Keratinocyte (primary cell): ENCODE measurements around the gene ROR2. TPM values are rescaled to one million over a fixed set of nuclear protein-coding genes. Genes with fewer than 3 reads are reported as not detected.

Source experiments
- DNase-seq: peaks from one replicate; pipeline ENCODE4 v3.0.0-alpha.2; 2011; ENCODE audit warnings: low read depth, missing footprints, low spot score
- FAIRE-seq: peaks from 2 replicates; lab custom pipeline; 2011; peaks lifted over from hg19 to GRCh38; lab: Jason Lieb, UNC
- H2AFZ ChIP-seq: 2 replicates; pipeline ENCODE4 v1.6.0; 2012; ENCODE audit warnings: low read length, control low read depth, inconsistent platforms; ENCODE audit not compliant: control insufficient read depth
- H3K27ac ChIP-seq: 2 replicates; pipeline ENCODE4 v1.5.1; 2011; ENCODE audit warnings: low read length; ENCODE audit not compliant: control insufficient read depth, insufficient read depth
- H3K27me3 ChIP-seq: 3 replicates; pipeline ENCODE4 v1.6.0; 2011; ENCODE audit warnings: low read length; ENCODE audit not compliant: control insufficient read depth, insufficient read depth; ENCODE audit errors: extremely low read depth
- H3K36me3 ChIP-seq, 2 experiments: 2 replicates in 1 of 2; 3 replicates in 1 of 2; pipeline ENCODE4 v1.5.1; 2011; ENCODE audit warnings: low read length in 2 of 2, mild to moderate bottlenecking in 1 of 2; ENCODE audit not compliant: control insufficient read depth in 2 of 2, insufficient read depth in 2 of 2; ENCODE audit errors: extremely low read depth in 1 of 2
- H3K4me1 ChIP-seq: 3 replicates; pipeline ENCODE4 v1.5.1; 2011; ENCODE audit warnings: low read length; ENCODE audit not compliant: control insufficient read depth, insufficient read depth; ENCODE audit errors: extremely low read depth
- H3K4me2 ChIP-seq: 3 replicates; pipeline ENCODE4 v1.6.0; 2011; ENCODE audit warnings: low read depth, low read length; ENCODE audit not compliant: control insufficient read depth, insufficient read depth; ENCODE audit errors: extremely low read depth
- H3K4me3 ChIP-seq, 3 experiments: fragments of 200-600 bp in 1 of 3; sonication (generic) in 1 of 3; 2 replicates in 2 of 3; 3 replicates in 1 of 3; pipeline ENCODE4 v1.5.1; 2011 to 2016; ENCODE audit warnings: low read length in 3 of 3, mild to moderate bottlenecking in 3 of 3, control low read depth in 2 of 3, inconsistent platforms in 1 of 3, low read depth in 1 of 3, mixed read lengths in 1 of 3, mixed run types in 1 of 3, moderate library complexity in 1 of 3; ENCODE audit not compliant: control insufficient read depth in 2 of 3, insufficient read depth in 2 of 3; ENCODE audit errors: extremely low read depth in 1 of 3
- H3K79me2 ChIP-seq: 2 replicates; pipeline ENCODE4 v1.6.0; 2012; ENCODE audit warnings: low read length; ENCODE audit not compliant: control insufficient read depth, insufficient read depth
- H3K9ac ChIP-seq: 3 replicates; pipeline ENCODE4 v1.6.0; 2011; ENCODE audit warnings: low read length; ENCODE audit not compliant: control insufficient read depth, insufficient read depth; ENCODE audit errors: extremely low read depth
- H3K9me1 ChIP-seq: 3 replicates; pipeline ENCODE4 v1.6.0; 2011; ENCODE audit warnings: low read length; ENCODE audit not compliant: control insufficient read depth, insufficient read depth; ENCODE audit errors: extremely low read depth
- H3K9me3 ChIP-seq: 2 replicates; pipeline ENCODE4 v1.5.1; 2012; ENCODE audit warnings: low read depth, low read length; ENCODE audit not compliant: control insufficient read depth
- H4K20me1 ChIP-seq: 3 replicates; pipeline ENCODE4 v1.6.0; 2011; ENCODE audit warnings: low read length; ENCODE audit not compliant: control insufficient read depth, insufficient read depth; ENCODE audit errors: extremely low read depth
- EZH2 ChIP-seq: IDR thresholded peaks from one replicate; pipeline ENCODE4 v1.6.1; 2012; ENCODE audit warnings: inconsistent platforms, mild to moderate bottlenecking, low read length, moderate library complexity
- dilution Hi-C: fragments of 300-500 bp; cut with MboI; formaldehyde crosslinking; loops from one replicate; pipeline ENCODE4 v1.7.0; 2020; ENCODE audit warnings: low sequenced_read_pairs; ENCODE audit not compliant: extremely low pct_ligation_motif_present
- polyA plus RNA-seq, 5 experiments: library from polyadenylated mRNA; depleted of rRNA in 3 of 5; stranded (reverse) in 3 of 5; stranded (forward) in 1 of 5; unstranded in 1 of 5; fragments of >200 nt; gene quantifications; 1 replicate in 1 of 5; 2 replicates in 3 of 5; 3 replicates in 1 of 5; pipeline versions ENCODE4 v1.2.1 to v1.2.3, GENCODE V29; 2011 to 2012; ENCODE audit warnings: missing spikeins in 2 of 5, low read depth in 1 of 5, low replicate concordance in 1 of 5
- TF ChIP-seq, protein P1 (sequence below), 3 experiments: IDR thresholded peaks in 1 of 3; conservative IDR thresholded peaks in 1 of 3; optimal IDR thresholded peaks in 1 of 3; 2 replicates in 2 of 3; 3 replicates in 1 of 3; pipeline versions ENCODE3 to v1.5.1; 2011; ENCODE audit warnings: low read length in 3 of 3, mild to moderate bottlenecking in 3 of 3, moderate library complexity in 2 of 3, control low read depth in 1 of 3, inconsistent platforms in 1 of 3; ENCODE audit not compliant: insufficient read depth in 2 of 3; ENCODE audit errors: extremely low read depth in 1 of 3

ROR2 gene
- polyA plus RNA-seq, 1 donor (not counting 4 experiments of a cell fraction or from before 2014, with no cell fraction given) = 0.22 TPM

DNA sequence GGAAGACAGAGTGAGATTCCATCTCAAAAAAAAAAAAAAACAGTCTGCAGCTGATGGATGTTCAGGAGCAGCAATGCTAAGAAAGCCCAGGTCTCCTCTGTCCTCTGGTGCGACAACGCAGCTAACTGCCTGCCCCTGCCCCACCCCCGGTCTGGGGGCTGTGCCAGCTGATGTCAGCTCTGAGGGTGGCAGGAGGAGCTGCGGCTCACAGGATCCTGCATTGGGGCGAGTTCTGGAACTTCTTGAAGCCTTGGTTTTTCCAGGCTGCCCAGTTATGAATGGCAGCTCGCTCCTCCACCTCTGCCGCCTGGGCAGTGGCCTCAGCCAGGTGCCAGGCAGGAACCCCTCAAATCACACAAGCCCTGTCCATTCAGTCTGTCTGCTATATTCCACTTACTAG is 113.5 kb downstream of the ROR2 start:
- Histone ChIP-seq H3K4me2 (no peak overlapping the region), H3K36me3 (no peaks in the 10 kb centered on the region), H3K9me3 (no peaks in the 10 kb centered on the region), H4K20me1 (no peaks in the 10 kb centered on the region), H2AFZ (no peak overlapping the region), H3K4me3 (no peak overlapping the region), H3K27ac (no peak overlapping the region), H3K27me3 (peaks cover 8% of the 10 kb centered on the region), H3K79me2 (no peaks in the 10 kb centered on the region), H3K9ac (no peak overlapping the region), H3K4me1 (peaks cover 9% of the 10 kb centered on the region), H3K9me1 (no peaks in the 10 kb centered on the region)
- FAIRE-seq (no peak), DNase-seq (no peak)
- dilution Hi-C loops = no loop called here
- TF ChIP-seq EZH2 = no peak
- TF ChIP-seq, protein P1, sequence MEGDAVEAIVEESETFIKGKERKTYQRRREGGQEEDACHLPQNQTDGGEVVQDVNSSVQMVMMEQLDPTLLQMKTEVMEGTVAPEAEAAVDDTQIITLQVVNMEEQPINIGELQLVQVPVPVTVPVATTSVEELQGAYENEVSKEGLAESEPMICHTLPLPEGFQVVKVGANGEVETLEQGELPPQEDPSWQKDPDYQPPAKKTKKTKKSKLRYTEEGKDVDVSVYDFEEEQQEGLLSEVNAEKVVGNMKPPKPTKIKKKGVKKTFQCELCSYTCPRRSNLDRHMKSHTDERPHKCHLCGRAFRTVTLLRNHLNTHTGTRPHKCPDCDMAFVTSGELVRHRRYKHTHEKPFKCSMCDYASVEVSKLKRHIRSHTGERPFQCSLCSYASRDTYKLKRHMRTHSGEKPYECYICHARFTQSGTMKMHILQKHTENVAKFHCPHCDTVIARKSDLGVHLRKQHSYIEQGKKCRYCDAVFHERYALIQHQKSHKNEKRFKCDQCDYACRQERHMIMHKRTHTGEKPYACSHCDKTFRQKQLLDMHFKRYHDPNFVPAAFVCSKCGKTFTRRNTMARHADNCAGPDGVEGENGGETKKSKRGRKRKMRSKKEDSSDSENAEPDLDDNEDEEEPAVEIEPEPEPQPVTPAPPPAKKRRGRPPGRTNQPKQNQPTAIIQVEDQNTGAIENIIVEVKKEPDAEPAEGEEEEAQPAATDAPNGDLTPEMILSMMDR (optimal IDR thresholded peaks at IDR 0.05 in 1 of 3, IDR thresholded peaks at IDR 0.05 in 1 of 3, conservative IDR thresholded peaks at IDR 0.05 in 1 of 3; ENCODE audit: extremely low read depth in 1 of 3, insufficient read depth in 2 of 3, low read length in 3 of 3) = no peak

DNA sequence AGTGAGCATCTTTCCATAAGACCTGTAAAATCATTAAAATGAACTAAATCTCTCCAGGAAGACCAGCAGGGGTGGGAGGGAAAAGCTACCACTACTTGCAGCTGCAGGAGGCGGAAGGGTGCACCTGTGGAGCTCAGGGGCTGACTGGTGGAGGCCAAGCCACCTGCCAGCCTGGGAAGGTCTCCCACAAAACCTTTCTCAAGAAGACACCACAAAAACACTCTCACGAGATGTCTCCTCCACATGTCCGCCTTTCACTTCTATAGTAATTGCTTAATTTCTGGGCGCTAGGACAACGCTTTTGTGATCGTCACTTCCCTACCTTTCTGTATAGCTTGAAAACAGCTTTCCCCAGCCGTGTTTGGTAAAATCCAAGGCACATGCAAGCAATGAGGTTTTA is 114.4 kb downstream of the ROR2 start:
- FAIRE-seq (no peak), DNase-seq (no peak)
- Histone ChIP-seq H3K79me2 (no peaks in the 10 kb centered on the region), H3K9me1 (no peaks in the 10 kb centered on the region), H3K4me1 (peaks cover 9% of the 10 kb centered on the region), H4K20me1 (no peaks in the 10 kb centered on the region), H3K4me2 (no peak overlapping the region), H3K27me3 (peaks cover 8% of the 10 kb centered on the region), H3K36me3 (no peaks in the 10 kb centered on the region), H2AFZ (no peak overlapping the region), H3K9ac (no peak overlapping the region), H3K27ac (no peak overlapping the region), H3K4me3 (no peak overlapping the region), H3K9me3 (no peaks in the 10 kb centered on the region)
- dilution Hi-C loops = no loop called here
- no peak for TF ChIP-seq EZH2
- TF ChIP-seq, protein P1 (optimal IDR thresholded peaks at IDR 0.05 in 1 of 3, IDR thresholded peaks at IDR 0.05 in 1 of 3, conservative IDR thresholded peaks at IDR 0.05 in 1 of 3; ENCODE audit: extremely low read depth in 1 of 3, insufficient read depth in 2 of 3, low read length in 3 of 3) = no peak
